GM21515 (cell line): ENCODE data around the gene RAB21.

Experiments
- ATAC-seq: cut with Tn5 transposase; IDR thresholded peaks from one replicate; pipeline ENCODE4 v1.9.1; 2021; ENCODE audit not compliant: unreplicated experiment

RAB21 gene, protein sequence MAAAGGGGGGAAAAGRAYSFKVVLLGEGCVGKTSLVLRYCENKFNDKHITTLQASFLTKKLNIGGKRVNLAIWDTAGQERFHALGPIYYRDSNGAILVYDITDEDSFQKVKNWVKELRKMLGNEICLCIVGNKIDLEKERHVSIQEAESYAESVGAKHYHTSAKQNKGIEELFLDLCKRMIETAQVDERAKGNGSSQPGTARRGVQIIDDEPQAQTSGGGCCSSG

GRCh38 chr12:71754461-71755145, at the start of gene RAB21:
RAB21 (plus strand) TSS chr12:71754863; CDS start chr12:71755130, 267 bp downstream.
- ATAC-seq = peak; percentile 96

- no peak for ATAC-seq
Observed at GRCh38 chr12:71704920-71705319, 49.7 kb upstream of the RAB21 start.

GRCh38 chr12:71708658-71709057, 46.0 kb upstream of the RAB21 start:
- ATAC-seq = no peak

DNA sequence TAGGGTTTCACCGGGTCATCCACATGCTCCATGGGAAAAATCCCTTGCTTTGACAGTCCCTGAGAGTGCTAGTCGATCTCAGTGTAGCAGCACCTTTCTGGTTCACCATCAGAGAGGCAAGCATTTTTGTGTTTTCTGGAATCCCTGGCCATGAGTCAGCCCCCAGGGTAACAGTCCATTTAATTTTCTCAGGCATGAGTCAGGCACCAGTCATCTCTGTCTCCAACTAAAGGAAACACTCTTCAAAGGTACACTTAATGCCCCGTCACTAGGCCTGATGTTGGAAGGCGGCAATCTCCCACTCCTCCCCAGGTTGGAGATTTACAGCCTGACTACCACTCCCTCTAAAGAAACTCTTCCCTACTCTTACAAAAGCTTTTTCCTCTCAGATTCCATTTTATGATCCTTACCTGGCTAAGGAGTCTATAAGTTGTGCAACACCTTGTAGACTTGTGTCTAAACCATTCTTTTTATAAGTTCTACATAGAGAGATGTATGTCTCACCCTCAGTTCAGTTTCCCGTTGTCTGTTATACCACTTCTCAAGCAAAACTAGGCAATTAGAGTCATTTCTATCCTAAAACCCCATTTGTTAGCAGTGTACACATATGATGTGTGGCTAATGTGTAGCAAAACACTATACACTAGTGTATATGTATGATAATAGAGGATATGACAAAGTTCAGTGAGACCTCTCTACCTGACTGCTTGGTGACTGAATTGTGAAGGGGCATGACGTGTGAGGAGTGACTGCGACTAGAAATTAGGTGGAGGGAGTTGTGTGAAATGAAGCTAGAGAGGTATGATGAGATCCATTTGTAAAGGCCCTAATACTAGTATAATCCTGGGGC, 44.2 kb upstream of the RAB21 start:
- ATAC-seq = no peak

DNA sequence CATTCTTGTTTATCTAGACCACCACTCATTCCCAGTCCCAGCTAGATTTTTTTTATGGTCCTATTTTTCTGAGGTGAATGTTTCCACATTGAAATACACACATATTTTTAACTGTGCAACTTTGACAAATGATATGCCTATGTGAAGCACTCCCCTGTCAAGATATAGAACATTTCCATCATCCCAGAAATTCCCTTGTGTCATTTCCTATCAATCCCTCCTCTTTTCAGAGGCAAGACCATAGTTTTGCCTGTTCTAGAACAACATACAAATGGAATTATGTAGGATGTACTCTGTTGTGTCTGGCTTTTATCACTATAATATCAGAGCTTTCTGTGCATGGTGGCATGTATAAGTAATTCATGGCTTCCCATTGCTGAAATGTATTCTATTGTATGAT, 36.1 kb upstream of the RAB21 start:
- no peak for ATAC-seq

GRCh38 chr12:71719647-71720370, 34.9 kb upstream of the RAB21 start:
- no peak for ATAC-seq

- ATAC-seq = no peak
Observed at GRCh38 chr12:71721783-71722505, 32.7 kb upstream of the RAB21 start.

DNA sequence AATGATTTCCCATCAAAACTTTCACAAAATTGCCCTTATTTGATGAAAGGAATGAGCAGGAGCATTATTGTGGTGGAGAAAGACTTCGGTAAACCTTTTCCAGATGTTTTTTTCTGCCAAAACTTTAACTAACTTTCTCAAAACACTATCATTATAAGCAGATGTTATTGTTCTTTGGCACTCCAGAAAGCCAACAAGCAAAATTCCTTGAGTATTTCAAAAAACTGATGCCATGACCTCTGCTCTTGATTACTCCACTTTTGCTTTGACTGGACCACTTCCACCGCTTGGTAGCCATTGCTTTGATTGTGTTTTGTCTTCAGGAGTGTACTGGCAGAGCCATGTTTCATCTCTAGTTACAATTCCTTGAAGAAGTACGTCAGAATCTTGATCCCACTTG, 29.7 kb upstream of the RAB21 start:
- ATAC-seq = no peak

DNA sequence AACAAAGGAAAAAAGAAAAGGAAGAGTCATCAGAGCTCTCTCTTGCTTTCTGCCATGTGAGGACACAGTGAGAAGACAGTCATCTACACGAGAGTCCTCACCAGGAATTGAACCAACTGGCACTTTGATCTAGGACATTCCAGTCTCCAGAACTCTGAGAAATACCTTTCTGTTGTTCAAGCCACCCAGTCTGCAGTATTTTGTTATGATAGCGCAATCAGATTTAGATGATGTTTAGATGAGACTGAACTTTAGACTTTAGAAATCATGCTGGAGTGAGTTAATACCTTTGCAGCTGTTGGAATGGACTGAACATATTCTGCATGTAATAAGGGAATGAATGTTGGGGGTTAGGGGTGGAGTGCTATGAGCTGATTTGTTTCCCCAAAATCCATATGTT, 28.1 kb upstream of the RAB21 start:
- ATAC-seq = no peak

- ATAC-seq = no peak
Observed at GRCh38 chr12:71727958-71728357, 26.7 kb upstream of the RAB21 start.

GRCh38 chr12:71730936-71731335, 23.7 kb upstream of the RAB21 start:
- ATAC-seq = no peak

GRCh38 chr12:71731439-71732356, 23.0 kb upstream of the RAB21 start:
- ATAC-seq = no peak

GRCh38 chr12:71732357-71732712, 22.3 kb upstream of the RAB21 start:
- ATAC-seq = no peak

DNA sequence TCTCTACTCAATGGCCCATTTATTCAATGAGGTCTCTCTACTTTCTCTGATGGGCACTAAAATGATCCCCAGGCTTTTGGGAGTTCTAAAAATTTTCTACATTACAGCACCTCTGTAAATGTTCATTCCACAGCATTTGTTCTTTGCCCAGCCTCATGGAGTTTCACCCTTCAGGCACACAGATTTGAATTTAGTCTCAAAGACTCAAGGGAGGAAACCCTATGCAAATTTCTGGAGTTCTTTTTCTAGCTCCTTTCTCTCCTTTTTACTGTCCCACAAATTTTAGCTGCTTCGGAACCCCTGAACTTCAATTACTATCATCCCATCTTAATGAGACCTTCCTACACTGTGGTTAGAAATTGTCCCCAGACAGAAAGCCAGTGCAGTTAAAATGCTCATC, 17.5 kb upstream of the RAB21 start:
- ATAC-seq = no peak

GRCh38 chr12:71742998-71743397, 11.7 kb upstream of the RAB21 start:
- ATAC-seq = no peak

GRCh38 chr12:71744522-71745300, 10.0 kb upstream of the RAB21 start:
- ATAC-seq = no peak

DNA sequence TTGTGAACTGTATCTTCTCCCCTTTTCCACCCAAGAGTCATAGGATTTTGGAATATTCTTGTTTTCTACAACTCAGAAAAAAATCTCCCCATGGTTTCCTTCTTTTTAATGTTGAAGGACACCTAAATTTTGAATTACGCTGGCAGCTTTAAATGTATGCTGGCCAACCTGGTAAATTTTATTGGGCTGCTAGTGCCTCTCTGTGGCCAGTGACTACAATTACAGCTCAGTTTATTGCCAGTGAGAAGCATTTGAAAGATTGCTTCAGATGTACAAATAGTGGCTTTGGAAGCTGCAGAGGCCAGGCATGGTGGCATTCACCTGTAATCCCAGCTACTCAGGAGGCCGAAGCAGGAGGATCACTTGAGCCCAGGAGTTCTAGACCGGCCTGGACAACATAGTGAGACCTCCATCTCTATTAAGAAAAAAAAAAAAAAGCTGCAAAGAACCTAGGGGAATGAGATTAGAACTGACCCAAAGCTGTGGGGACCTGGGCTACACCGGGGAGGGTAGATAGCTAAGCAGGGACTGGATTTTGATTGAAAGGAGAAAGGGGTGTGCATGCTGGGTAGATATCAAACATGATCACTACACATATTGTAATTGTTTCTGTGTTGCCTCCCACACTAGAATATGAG, 7.6 kb upstream of the RAB21 start:
- ATAC-seq = peak; percentile 88

GRCh38 chr12:71748081-71748850, 6.4 kb upstream of the RAB21 start:
- no peak for ATAC-seq
